ENCODE data around the gene GLYATL2. TPM values are rescaled to one million over a fixed set of nuclear protein-coding genes. Genes with fewer than 3 reads are reported as not detected.

Gene GLYATL2
- total and polyA plus RNA-seq, 2 of the 8 experiments (the other 6 are each of a cell fraction or from before 2014, with no cell fraction given) = 0.39 to 0.69 TPM

- no peaks in the 10 kb centered on the region for H3K79me1 ChIP-seq (ENCODE audit: low read depth, low read length)
- no peak overlapping the region for H3K27ac ChIP-seq (ENCODE audit: low read depth, low read length)
- no peak overlapping the region for H3K23ac ChIP-seq (ENCODE audit: insufficient read length)
- H3K4ac ChIP-seq (replicated peaks; ENCODE audit: insufficient read length, low read depth, low read length) = no peak overlapping the region
- no peak overlapping the region for H4K8ac ChIP-seq (ENCODE audit: extremely low read depth, insufficient read depth, low read length)
- POLR2A ChIA-PET (ENCODE audit: partially characterized antibody) = no interaction called here
- H3K79me2 ChIP-seq (ENCODE audit: control insufficient read depth in 1 of 2, insufficient read depth in 2 of 2, low read length in 2 of 2) = no peaks in the 10 kb centered on the region
- no peaks in the 10 kb centered on the region for H4K20me1 ChIP-seq (replicated peaks in 1 of 2; ENCODE audit: control insufficient read depth in 1 of 2, insufficient read depth in 2 of 2, low read length in 2 of 2)
- no peak overlapping the region for H3K4me2 ChIP-seq (ENCODE audit: insufficient read depth in 1 of 2, low read depth in 2 of 2, low read length in 2 of 2)
- H2BK12ac ChIP-seq (ENCODE audit: low read depth, low read length) = no peak overlapping the region
- H3K4me1 ChIP-seq (replicated peaks in 1 of 4; ENCODE audit: control insufficient read depth in 3 of 4, insufficient read depth in 4 of 4, low read length in 3 of 4) = no peaks in the 10 kb centered on the region
- no peak overlapping the region for H2BK120ac ChIP-seq (replicated peaks; ENCODE audit: low read depth, low read length)
- H3K14ac ChIP-seq (ENCODE audit: insufficient read length) = no peak overlapping the region
- DNase-seq (ENCODE audit: low read depth in 1 of 2, low spot score in 2 of 2) (no peak), FAIRE-seq (no peak)
- no peak overlapping the region for H3K9ac ChIP-seq (replicated peaks in 1 of 4; ENCODE audit: extremely low read depth in 1 of 4, low read depth in 3 of 4, low read length in 3 of 4)
- H3K36me3 ChIP-seq (ENCODE audit: control insufficient read depth in 2 of 4, insufficient read depth in 4 of 4, low read length in 3 of 4) = no peaks in the 10 kb centered on the region; a peak in 1 of 8 replicates
- H3K9me3 ChIP-seq (ENCODE audit: insufficient read depth in 2 of 2, low read depth in 1 of 2, low read length in 1 of 2) = peaks cover 34 to 44% of the 10 kb centered on the region in 2 experiments
- no peak overlapping the region for H2AFZ ChIP-seq (ENCODE audit: low read length)
- no peak overlapping the region for H4K91ac ChIP-seq (replicated peaks; ENCODE audit: insufficient read length, low read length)
- no peak overlapping the region for H4K5ac ChIP-seq (ENCODE audit: insufficient read length, low read depth, low read length)
- no peak overlapping the region for H3K4me3 ChIP-seq (ENCODE audit: extremely low read depth in 1 of 4, insufficient read depth in 2 of 4, low read depth in 3 of 4, low read length in 4 of 4)
- WGBS, 2 experiments (ENCODE audit: extremely low coverage in 1 of 2, insufficient coverage in 1 of 2, insufficient read length in 1 of 2, insufficient replicate concordance in 2 of 2, low coverage in 1 of 2, low lambda C conversion rate in 2 of 2, missing lambda C conversion rate in 1 of 2) = 71% methylated on average over 1 of the region's 1 CpG; no CpG with 5 or more reads in 1 of the 2 experiments
- H3K23me2 ChIP-seq (ENCODE audit: low read depth, low read length) = no peaks in the 10 kb centered on the region
- H2BK15ac ChIP-seq (ENCODE audit: low read length) = no peak overlapping the region
- no peak overlapping the region for H2BK5ac ChIP-seq (ENCODE audit: low read depth, low read length)
- no peak overlapping the region for H2BK20ac ChIP-seq (ENCODE audit: low read length)
- H3K18ac ChIP-seq (ENCODE audit: extremely low read depth, low read length) = no peak overlapping the region
- H2AK5ac ChIP-seq (ENCODE audit: low read depth, low read length) = no peak overlapping the region
- no peak overlapping the region for H3K56ac ChIP-seq (replicated peaks; ENCODE audit: insufficient read length, low read depth, low read length)
- CTCF ChIA-PET (ENCODE audit: partially characterized antibody) = interaction anchor here (0.9 kb wide), 1 partner anchor 12 kb away, joined by 3 read pairs; no protein-coding TSS in a partner anchor
- TF ChIP-seq SRF (IDR thresholded peaks at IDR 0.05; ENCODE audit: low read depth, low read length) (no peak), TBP (IDR thresholded peaks at IDR 0.05; ENCODE audit: low read depth, low read length) (no peak), BACH1 (IDR thresholded peaks at IDR 0.05; ENCODE audit: low read length) (no peak), CBX8 (IDR thresholded peaks at IDR 0.05; ENCODE audit: borderline replicate concordance, low read depth, low read length) (no peak), PHF8 (conservative IDR thresholded peaks at IDR 0.05; ENCODE audit: low read depth, low read length) (no peak), KDM1A (IDR thresholded peaks at IDR 0.05; ENCODE audit: borderline replicate concordance, low read length) (no peak), BRCA1 (IDR thresholded peaks at IDR 0.05; ENCODE audit: low read depth, low read length) (no peak), ATF3 (IDR thresholded peaks at IDR 0.05; ENCODE audit: insufficient read depth, low read depth, low read length) (no peak), SIRT6 (IDR thresholded peaks at IDR 0.05; ENCODE audit: low read length) (no peak), CBX5 (IDR thresholded peaks at IDR 0.05; ENCODE audit: low read depth, low read length) (no peak), RNF2 (IDR thresholded peaks at IDR 0.05; ENCODE audit: borderline replicate concordance, low read depth, low read length, missing control alignments, poor library complexity, severe bottlenecking) (no peak), GTF2F1 (IDR thresholded peaks at IDR 0.05; ENCODE audit: borderline replicate concordance, low read depth, low read length) (no peak), EZH2 (IDR thresholded peaks at IDR 0.05; ENCODE audit: low read depth, low read length, severe bottlenecking) (no peak)
- H3K27me3 ChIP-seq (replicated peaks in 1 of 4; ENCODE audit: control insufficient read depth in 3 of 4, extremely low read depth in 1 of 4, insufficient read depth in 3 of 4, low read length in 3 of 4) = no peaks in the 10 kb centered on the region
Observed at GRCh38 chr11:58813693-58814092, 30.8 kb downstream of the GLYATL2 start.
